Activated naive CD4-positive, alpha-beta T cell treated with anti-CD3 and anti-CD28 coated beads for 36 hours (primary cell): ENCODE results near the gene ACSL3. TPM values are rescaled to one million over a fixed set of nuclear protein-coding genes. Genes with fewer than 3 reads are reported as not detected.

Experiments
- CTCF ChIA-PET: fragments of 350-600 bp; sonication (Branson Sonifier 250); formaldehyde crosslinking; loops from one replicate; lab custom pipeline; 2021; ENCODE audit warnings: antibody characterized with exemption; lab: Charles Lee
- DNase-seq: peaks from one replicate; pipeline ENCODE4 v3.0.0-alpha.2; 2020
- H3K27ac Mint-ChIP-seq: one replicate; pipeline ENCODE4 v1.8.0; 2021; ENCODE audit warnings: mild to moderate bottlenecking, mixed read lengths
- H3K27me3 Mint-ChIP-seq: one replicate; pipeline ENCODE4 v1.8.0; 2021; ENCODE audit warnings: low read depth, mixed read lengths
- H3K36me3 Mint-ChIP-seq: one replicate; pipeline ENCODE4 v1.8.0; 2021; ENCODE audit warnings: low read depth, mixed read lengths
- H3K4me1 Mint-ChIP-seq: one replicate; pipeline ENCODE4 v1.8.0; 2021; ENCODE audit warnings: low read depth, mixed read lengths
- H3K4me3 Mint-ChIP-seq: one replicate; pipeline ENCODE4 v1.8.0; 2021; ENCODE audit warnings: mild to moderate bottlenecking, moderate library complexity, mixed read lengths
- H3K9me3 Mint-ChIP-seq: one replicate; pipeline ENCODE4 v1.8.0; 2021; ENCODE audit warnings: mixed read lengths
- intact Hi-C: fragments of 100-400 bp; cut with micrococcal nuclease; formaldehyde crosslinking; loops from one replicate; pipeline ENCODE4 v1.15.1; 2023
- total RNA-seq, 2 experiments: library from RNA; stranded (reverse); gene quantifications; one replicate each; pipeline ENCODE4 v1.2.3, GENCODE V29; 2021

The ACSL3 gene
- total RNA-seq, 2 experiments from 2014 or later = 35.1 to 36.1 TPM

- no peaks in the 10 kb centered on the region for H3K9me3 Mint-ChIP-seq
- H3K27me3 Mint-ChIP-seq = no peaks in the 10 kb centered on the region
- no peak for DNase-seq
- H3K4me3 Mint-ChIP-seq = no peak overlapping the region
- H3K36me3 Mint-ChIP-seq = peaks cover 24% of the 10 kb centered on the region
- CTCF ChIA-PET = interaction anchor here (2.3 kb wide), 1 partner anchor 18 kb away, joined by 7 read pairs; no protein-coding TSS in a partner anchor
- no peak overlapping the region for H3K27ac Mint-ChIP-seq
- H3K4me1 Mint-ChIP-seq = no peaks in the 10 kb centered on the region
- intact Hi-C loops = no loop called here
Observed at GRCh38 chr2:222920657-222921186, 59.9 kb downstream of the ACSL3 start.

GRCh38 chr2:222922019-222922800, 61.4 kb downstream of the ACSL3 start:
- CTCF ChIA-PET = interaction anchor here (0.5 to 2.3 kb wide), 2 partner anchors 17 to 84 kb away, joined by 3 to 7 read pairs; no protein-coding TSS in a partner anchor
- no peak overlapping the region for H3K4me3 Mint-ChIP-seq
- peaks cover 28% of the 10 kb centered on the region for H3K36me3 Mint-ChIP-seq
- no peaks in the 10 kb centered on the region for H3K4me1 Mint-ChIP-seq
- H3K9me3 Mint-ChIP-seq = no peaks in the 10 kb centered on the region
- no peak for DNase-seq
- intact Hi-C loops = no loop called here
- no peaks in the 10 kb centered on the region for H3K27me3 Mint-ChIP-seq
- no peak overlapping the region for H3K27ac Mint-ChIP-seq

GRCh38 chr2:222926915-222927314, 66.1 kb downstream of the ACSL3 start:
- no peaks in the 10 kb centered on the region for H3K27me3 Mint-ChIP-seq
- H3K36me3 Mint-ChIP-seq = peaks cover 33% of the 10 kb centered on the region
- intact Hi-C loops = no loop called here
- H3K27ac Mint-ChIP-seq = no peak overlapping the region
- CTCF ChIA-PET = interaction anchor here (1.2 kb wide), 1 partner anchor 11 kb away, joined by 3 read pairs; no protein-coding TSS in a partner anchor
- no peaks in the 10 kb centered on the region for H3K4me1 Mint-ChIP-seq
- H3K9me3 Mint-ChIP-seq = no peaks in the 10 kb centered on the region
- H3K4me3 Mint-ChIP-seq = no peak overlapping the region
- DNase-seq = no peak

- Mint-ChIP-seq H3K27me3 (no peaks in the 10 kb centered on the region), H3K36me3 (peaks cover 35% of the 10 kb centered on the region), H3K4me3 (no peak overlapping the region), H3K27ac (no peak overlapping the region), H3K9me3 (no peaks in the 10 kb centered on the region), H3K4me1 (no peaks in the 10 kb centered on the region)
- intact Hi-C loops = no loop called here
- DNase-seq = no peak
- CTCF ChIA-PET = interaction anchor here (0.7 to 1.2 kb wide), 3 partner anchors 12 to 41 kb away, joined by 3 to 6 read pairs (median 3); no protein-coding TSS in a partner anchor
Observed at GRCh38 chr2:222927600-222927999, 66.8 kb downstream of the ACSL3 start.

- Mint-ChIP-seq H3K36me3 (peaks cover 37% of the 10 kb centered on the region), H3K9me3 (no peaks in the 10 kb centered on the region), H3K4me3 (no peak overlapping the region), H3K27ac (no peak overlapping the region), H3K27me3 (no peaks in the 10 kb centered on the region), H3K4me1 (no peaks in the 10 kb centered on the region)
- intact Hi-C loops = no loop called here
- DNase-seq = no peak
- CTCF ChIA-PET = interaction anchor here (0.6 to 1.0 kb wide), 3 partner anchors 11 to 1508 kb away, joined by 3 to 6 read pairs (median 3); no protein-coding TSS in a partner anchor
Observed at GRCh38 chr2:222928335-222928734, 67.5 kb downstream of the ACSL3 start.

- CTCF ChIA-PET = no interaction called here
- H3K36me3 Mint-ChIP-seq = peaks cover 53% of the 10 kb centered on the region
- intact Hi-C loops = no loop called here
Observed at GRCh38 chr2:222930862-222931261, 70.0 kb downstream of the ACSL3 start.

GRCh38 chr2:222931659-222932058, 70.8 kb downstream of the ACSL3 start:
- DNase-seq = no peak
- Mint-ChIP-seq H3K9me3 (peaks cover 6% of the 10 kb centered on the region), H3K4me3 (no peak overlapping the region), H3K36me3 (peaks cover 58% of the 10 kb centered on the region), H3K27ac (no peak overlapping the region), H3K27me3 (no peaks in the 10 kb centered on the region), H3K4me1 (no peaks in the 10 kb centered on the region)
- CTCF ChIA-PET = no interaction called here
- intact Hi-C loops = no loop called here

More at GRCh38 chr2:222930862-222931261, 70.0 kb downstream of the ACSL3 start:
- Mint-ChIP-seq H3K27ac (no peak overlapping the region), H3K4me1 (no peaks in the 10 kb centered on the region), H3K4me3 (no peak overlapping the region), H3K9me3 (peaks cover 3% of the 10 kb centered on the region), H3K27me3 (no peaks in the 10 kb centered on the region)
- DNase-seq = no peak

- intact Hi-C loops = no loop called here
- H3K27me3 Mint-ChIP-seq = no peaks in the 10 kb centered on the region
- CTCF ChIA-PET = no interaction called here
- no peak overlapping the region for H3K27ac Mint-ChIP-seq
- no peak overlapping the region for H3K4me3 Mint-ChIP-seq
- no peak for DNase-seq
- no peaks in the 10 kb centered on the region for H3K4me1 Mint-ChIP-seq
- peaks cover 61% of the 10 kb centered on the region for H3K36me3 Mint-ChIP-seq
- H3K9me3 Mint-ChIP-seq = peaks cover 13% of the 10 kb centered on the region
Observed at GRCh38 chr2:222933458-222933857, 72.6 kb downstream of the ACSL3 start.

- CTCF ChIA-PET = interaction anchor here (0.8 kb wide), 1 partner anchor 240 kb away, joined by 3 read pairs; no protein-coding TSS in a partner anchor
- Mint-ChIP-seq H3K27ac (no peak overlapping the region), H3K36me3 (peaks cover 63% of the 10 kb centered on the region), H3K27me3 (no peaks in the 10 kb centered on the region), H3K9me3 (peaks cover 15% of the 10 kb centered on the region), H3K4me1 (no peaks in the 10 kb centered on the region), H3K4me3 (no peak overlapping the region)
- DNase-seq = no peak
- intact Hi-C loops = no loop called here
Observed at GRCh38 chr2:222935688-222936298, 75.0 kb downstream of the ACSL3 start.

- CTCF ChIA-PET = no interaction called here
- H3K4me3 Mint-ChIP-seq = no peak overlapping the region
- no peak overlapping the region for H3K27ac Mint-ChIP-seq
- H3K27me3 Mint-ChIP-seq = no peaks in the 10 kb centered on the region
- H3K9me3 Mint-ChIP-seq = peaks cover 15% of the 10 kb centered on the region
- H3K36me3 Mint-ChIP-seq = peaks cover 55% of the 10 kb centered on the region
- no peak for DNase-seq
- intact Hi-C loops = no loop called here
- H3K4me1 Mint-ChIP-seq = no peaks in the 10 kb centered on the region
Observed at GRCh38 chr2:222936705-222937104, 75.9 kb downstream of the ACSL3 start.

GRCh38 chr2:222938327-222938726, 77.5 kb downstream of the ACSL3 start:
- peaks cover 45% of the 10 kb centered on the region for H3K36me3 Mint-ChIP-seq

GRCh38 chr2:222939208-222939856, 78.5 kb downstream of the ACSL3 start:
- H3K27ac Mint-ChIP-seq = no peak overlapping the region
- CTCF ChIA-PET = interaction anchor here (0.6 to 3.1 kb wide), 21 partner anchors 9 to 1373 kb away, joined by 3 to 38 read pairs (median 4); no protein-coding TSS in a partner anchor
- H3K9me3 Mint-ChIP-seq = peaks cover 15% of the 10 kb centered on the region
- peak; percentile 82 for DNase-seq
- peaks cover 13% of the 10 kb centered on the region for H3K4me1 Mint-ChIP-seq
- H3K4me3 Mint-ChIP-seq = no peak overlapping the region
- H3K36me3 Mint-ChIP-seq = peaks cover 39% of the 10 kb centered on the region
- intact Hi-C loops = loop anchor here (1.0 to 2.0 kb wide), 4 partner anchors 25 to 249 kb away; no protein-coding TSS in a partner anchor
- H3K27me3 Mint-ChIP-seq = no peaks in the 10 kb centered on the region

More at GRCh38 chr2:222938327-222938726, 77.5 kb downstream of the ACSL3 start:
- H3K27me3 Mint-ChIP-seq = no peaks in the 10 kb centered on the region
- CTCF ChIA-PET = interaction anchor here (1.2 to 3.1 kb wide), 5 partner anchors 11 to 253 kb away, joined by 4 to 38 read pairs (median 6); no protein-coding TSS in a partner anchor
- intact Hi-C loops = loop anchor here (2.0 kb wide), 1 partner anchor 24 kb away; no protein-coding TSS in a partner anchor
- peaks cover 4% of the 10 kb centered on the region for H3K4me1 Mint-ChIP-seq
- peaks cover 15% of the 10 kb centered on the region for H3K9me3 Mint-ChIP-seq
- DNase-seq = no peak
- no peak overlapping the region for H3K27ac Mint-ChIP-seq
- H3K4me3 Mint-ChIP-seq = no peak overlapping the region
